SK-N-SH treated with all-trans-retinoic acid at 6 μM for 48 hours (cell line): Measurements from ENCODE around the gene TMEM163.

Experiments
- CSDC2 ChIP-seq: fragments of 250-450 bp; sonication (Bioruptor Pico); IDR thresholded peaks from 2 replicates; pipeline ENCODE4 v1.5.0; 2020; ENCODE audit warnings: mild to moderate bottlenecking, moderate library complexity
- RARB ChIP-seq: fragments of 250-450 bp; sonication (Bioruptor Pico); IDR thresholded peaks from 2 replicates; pipeline ENCODE4 v1.8.0; 2021; ENCODE audit warnings: mild to moderate bottlenecking, moderate library complexity

- TF ChIP-seq RARB (CRISPR knock-in tag): no peak
- no peak for TF ChIP-seq CSDC2
Observed at GRCh38 chr2:134594399-134594798, 124.4 kb downstream of the TMEM163 start.
